Astrocyte of the spinal cord (primary cell): ENCODE data around the gene PNCK.
"Not testable (repeated sequence)": the region's sequence is repeated elsewhere in the genome, so short reads cannot be mapped to it uniquely, and the experiment has no call there.

ENCODE experiments used
- DNase-seq: peaks from one replicate; pipeline ENCODE4 v3.0.0; 2011; ENCODE audit warnings: low read depth, low spot score
- H3K4me3 ChIP-seq: 2 replicates; pipeline ENCODE4 v1.5.1; 2011; ENCODE audit warnings: low read depth, mild to moderate bottlenecking, low read length, moderate library complexity
- CTCF ChIP-seq: IDR thresholded peaks from 2 replicates; pipeline ENCODE4 v1.5.1; 2012; ENCODE audit warnings: low read depth, mild to moderate bottlenecking, low read length, inconsistent platforms
- in situ Hi-C: cut with HindIII; loops from 2 replicates; pipeline ENCODE4 v1.10.0; 2017; ENCODE audit warnings: low sequenced_read_pairs

Gene PNCK

GRCh38 chrX:153709726-153710674 lies 36.4 kb upstream of the PNCK start:
- no peak overlapping the region for H3K4me3 ChIP-seq
- in situ Hi-C loops = no loop called here
- no peak for DNase-seq
- TF ChIP-seq CTCF = no peak

DNA sequence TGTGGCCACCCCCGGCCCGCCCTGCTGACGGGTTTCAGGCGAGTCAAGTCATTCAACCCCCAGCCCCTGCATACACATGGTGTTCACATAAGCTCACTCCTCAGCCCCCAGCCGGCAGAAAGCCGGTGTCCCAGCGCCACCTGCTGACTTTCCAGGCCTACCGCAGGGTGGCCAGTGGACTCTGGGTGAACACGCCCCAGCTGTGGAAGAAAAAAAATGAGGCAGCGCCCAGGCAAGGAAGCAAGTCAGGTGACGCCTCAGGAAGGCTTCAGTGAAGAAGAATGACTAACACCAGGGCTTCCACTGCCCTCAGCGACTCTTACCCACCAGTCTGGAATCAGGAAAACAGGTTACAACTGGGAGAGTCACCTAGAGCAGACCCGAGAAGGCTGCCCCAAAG lies 34.8 kb upstream of the PNCK start:
- in situ Hi-C loops = no loop called here
- peak; percentile 77 for DNase-seq
- H3K4me3 ChIP-seq = no peak overlapping the region
- peak; percentile 74 for TF ChIP-seq CTCF

DNA sequence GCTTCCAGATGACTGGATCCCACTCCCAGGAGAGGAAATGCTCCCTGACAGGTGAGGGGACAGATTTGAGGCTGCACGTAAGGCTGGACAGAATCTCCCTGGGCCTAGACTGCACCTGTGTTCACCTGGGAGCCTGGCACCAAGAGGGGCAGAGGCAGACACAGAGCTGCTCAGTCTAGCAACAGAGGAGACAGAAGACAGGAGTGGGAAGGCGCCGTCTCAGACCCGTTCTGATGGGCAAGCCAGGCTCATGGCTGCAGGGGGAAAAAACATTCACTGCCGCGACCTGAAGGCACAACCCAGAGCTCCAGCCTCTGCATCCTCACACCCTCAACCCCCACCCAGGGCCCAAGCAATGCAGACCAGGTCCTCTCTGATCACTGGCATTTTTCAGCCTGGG lies 33.8 kb upstream of the PNCK start:
- DNase-seq = no peak
- H3K4me3 ChIP-seq = no peak overlapping the region
- TF ChIP-seq CTCF = no peak
- in situ Hi-C loops = no loop called here

DNA sequence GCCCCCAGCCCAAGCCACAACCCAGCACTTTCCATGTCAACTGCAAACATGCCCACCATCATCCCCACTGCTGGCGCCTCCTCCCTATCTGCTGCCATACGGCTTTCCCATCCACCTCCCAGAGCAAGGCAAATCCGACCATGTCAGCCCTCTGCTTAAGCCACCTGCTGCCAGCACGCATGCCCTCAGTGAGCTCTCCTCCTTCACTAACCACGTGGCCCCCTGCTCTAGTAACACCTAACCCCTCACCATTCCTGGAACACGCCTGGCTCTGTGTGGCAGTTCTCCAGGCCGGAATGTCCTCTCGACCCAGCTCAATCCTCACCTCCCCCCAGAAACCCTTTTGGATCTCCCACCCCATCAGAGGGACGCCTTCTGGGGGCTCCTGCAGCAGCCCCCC lies 33.2 kb upstream of the PNCK start:
- DNase-seq = no peak
- TF ChIP-seq CTCF = no peak
- in situ Hi-C loops = no loop called here
- no peak overlapping the region for H3K4me3 ChIP-seq

DNA sequence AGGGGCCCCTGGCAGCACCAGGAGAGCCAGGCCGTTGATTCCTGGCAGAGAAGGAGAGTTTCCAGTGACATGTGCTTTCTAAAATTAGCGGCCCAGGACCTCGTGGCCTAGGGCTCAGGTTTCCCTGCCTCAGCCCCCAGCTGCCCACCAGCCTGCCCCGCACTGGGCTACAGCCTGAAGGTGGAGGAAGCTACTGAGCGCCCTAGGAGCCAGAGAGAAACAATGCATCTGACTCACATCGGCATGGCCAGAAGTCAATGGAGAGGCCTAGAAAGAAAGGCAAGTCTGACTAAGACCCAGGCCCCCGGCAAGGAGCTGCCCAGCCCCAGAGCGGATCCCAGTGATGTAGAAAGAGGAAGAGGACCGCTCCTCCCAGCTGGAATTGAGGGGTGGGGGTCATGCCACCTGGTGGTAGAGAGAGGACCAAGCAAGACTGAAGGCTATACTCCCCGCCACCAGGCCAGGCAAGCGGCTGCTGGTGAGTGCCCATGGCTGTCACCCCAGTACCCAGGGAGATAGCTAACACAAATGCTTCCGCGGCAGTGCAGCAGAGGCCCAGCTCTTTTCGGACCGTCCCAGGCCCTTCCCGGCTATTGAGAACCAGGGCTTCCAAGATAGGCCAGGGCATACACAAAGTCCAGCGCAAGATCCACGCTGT lies 31.9 kb upstream of the PNCK start:
- H3K4me3 ChIP-seq, in situ Hi-C loops, DNase-seq: not testable (repeated sequence)
- peak; percentile 10 for TF ChIP-seq CTCF

- DNase-seq, in situ Hi-C loops, H3K4me3 ChIP-seq: not testable (repeated sequence)
Measured at GRCh38 chrX:153704631-153705402, 31.2 kb upstream of the PNCK start.
